H1 (cell line): ENCODE measurements around the gene OXA1L. TPM values are rescaled to one million over a fixed set of nuclear protein-coding genes. Genes with fewer than 3 reads are reported as not detected.

Experiments
- CTCF ChIA-PET: fragments of 300-600 bp; sonication (Branson Sonifier 250); formaldehyde crosslinking; loops from one replicate; lab custom pipeline; 2021; ENCODE audit not compliant: partially characterized antibody; lab: Charles Lee
- POLR2A ChIA-PET: fragments of 300-600 bp; sonication (Branson Sonifier 250); formaldehyde crosslinking; loops from one replicate; lab custom pipeline; 2021; ENCODE audit warnings: inconsistent platforms; ENCODE audit not compliant: partially characterized antibody; lab: Charles Lee
- DNase-seq, 2 experiments: peaks; one replicate each; pipeline versions ENCODE4 v3.0.0 to v3.0.0-alpha.2; 2010 to 2022; ENCODE audit warnings: low spot score in 2 of 2, low read depth in 1 of 2, mixed read lengths in 1 of 2
- FAIRE-seq: peaks from 2 replicates; lab custom pipeline; 2011; peaks lifted over from hg19 to GRCh38; lab: Jason Lieb, UNC
- H2AFZ ChIP-seq: 2 replicates; pipeline ENCODE4 v1.8.1; 2012; ENCODE audit warnings: low read length, inconsistent platforms
- H2AK5ac ChIP-seq: 2 replicates; pipeline ENCODE4 v1.6.1; 2013; ENCODE audit warnings: low read depth, low read length
- H2BK120ac ChIP-seq: replicated peaks from 2 replicates; pipeline ENCODE3; 2013; ENCODE audit warnings: low read depth, low read length, inconsistent platforms
- H2BK12ac ChIP-seq: 2 replicates; pipeline ENCODE4 v1.6.1; 2013; ENCODE audit warnings: low read depth, low read length
- H2BK15ac ChIP-seq: 2 replicates; pipeline ENCODE4 v1.6.1; 2013; ENCODE audit warnings: low read length
- H2BK20ac ChIP-seq: 2 replicates; pipeline ENCODE4 v1.6.1; 2013; ENCODE audit warnings: low read length
- H2BK5ac ChIP-seq: 2 replicates; pipeline ENCODE4 v1.6.1; 2013; ENCODE audit warnings: low read depth, low read length
- H3K14ac ChIP-seq: 2 replicates; pipeline ENCODE4 v1.6.1; 2013; ENCODE audit warnings: inconsistent platforms; ENCODE audit not compliant: insufficient read length
- H3K18ac ChIP-seq: 2 replicates; pipeline ENCODE4 v1.6.1; 2013; ENCODE audit warnings: low read length; ENCODE audit errors: extremely low read depth
- H3K23ac ChIP-seq: 2 replicates; pipeline ENCODE4 v1.6.1; 2013; ENCODE audit warnings: inconsistent platforms; ENCODE audit not compliant: insufficient read length
- H3K23me2 ChIP-seq: 2 replicates; pipeline ENCODE4 v1.6.1; 2013; ENCODE audit warnings: low read depth, low read length
- H3K27ac ChIP-seq: 2 replicates; pipeline ENCODE4 v1.6.1; 2011; ENCODE audit warnings: low read depth, low read length, inconsistent platforms
- H3K27me3 ChIP-seq, 4 experiments: replicated peaks in 1 of 4; 1 replicate in 1 of 4; 2 replicates in 3 of 4; pipeline versions ENCODE4 v1.6.1 to v1.8.1; 2011 to 2013; ENCODE audit warnings: low read length in 3 of 4, mild to moderate bottlenecking in 3 of 4, inconsistent platforms in 2 of 4, mixed read lengths in 2 of 4, moderate library complexity in 1 of 4; ENCODE audit not compliant: control insufficient read depth in 3 of 4, insufficient read depth in 3 of 4; ENCODE audit errors: extremely low read depth in 1 of 4
- H3K36me3 ChIP-seq, 4 experiments: 2 replicates each; pipeline versions ENCODE4 v1.6.1 to v1.8.1; 2011 to 2013; ENCODE audit warnings: mild to moderate bottlenecking in 4 of 4, low read length in 3 of 4, moderate library complexity in 2 of 4, control low read depth in 1 of 4, inconsistent platforms in 1 of 4; ENCODE audit not compliant: insufficient read depth in 4 of 4, control insufficient read depth in 2 of 4
- H3K4ac ChIP-seq: replicated peaks from 2 replicates; pipeline ENCODE3; 2013; ENCODE audit warnings: low read length, low read depth, mixed read lengths, inconsistent platforms; ENCODE audit not compliant: insufficient read length
- H3K4me1 ChIP-seq, 4 experiments: replicated peaks in 1 of 4; 1 replicate in 1 of 4; 2 replicates in 3 of 4; pipeline versions ENCODE4 v1.6.1 to v1.8.1; 2011 to 2013; ENCODE audit warnings: low read length in 3 of 4, inconsistent platforms in 2 of 4, mixed read lengths in 1 of 4; ENCODE audit not compliant: insufficient read depth in 4 of 4, control insufficient read depth in 3 of 4
- H3K4me2 ChIP-seq, 2 experiments: 2 replicates each; pipeline versions ENCODE4 v1.6.1 to v1.8.1; 2011 to 2013; ENCODE audit warnings: low read depth in 2 of 2, low read length in 2 of 2, control low read depth in 1 of 2, inconsistent platforms in 1 of 2, mild to moderate bottlenecking in 1 of 2; ENCODE audit not compliant: insufficient read depth in 1 of 2
- H3K4me3 ChIP-seq, 4 experiments: fragments of 200-600, 300-600 bp in 1 of 4; sonication (generic), shearing (Covaris generic), sonication (Bioruptor Twin) in 1 of 4; 2 replicates each; pipeline versions ENCODE4 v1.5.1 to v1.8.1; 2011 to 2016; ENCODE audit warnings: low read length in 4 of 4, low read depth in 3 of 4, control low read depth in 2 of 4, inconsistent platforms in 2 of 4, mild to moderate bottlenecking in 2 of 4, mixed read lengths in 1 of 4, moderate library complexity in 1 of 4; ENCODE audit not compliant: insufficient read depth in 2 of 4; ENCODE audit errors: extremely low read depth in 1 of 4
- H3K56ac ChIP-seq: replicated peaks from 2 replicates; pipeline ENCODE3; 2013; ENCODE audit warnings: low read depth, mild to moderate bottlenecking, mixed read lengths, low read length, inconsistent platforms; ENCODE audit not compliant: insufficient read length
- H3K79me1 ChIP-seq: 2 replicates; pipeline ENCODE4 v1.6.1; 2013; ENCODE audit warnings: low read depth, low read length, control low read depth
- H3K79me2 ChIP-seq, 2 experiments: 2 replicates each; pipeline versions ENCODE4 v1.6.1 to v1.8.1; 2012 to 2013; ENCODE audit warnings: low read length in 2 of 2, mild to moderate bottlenecking in 2 of 2, inconsistent platforms in 1 of 2; ENCODE audit not compliant: insufficient read depth in 2 of 2, control insufficient read depth in 1 of 2
- H3K9ac ChIP-seq, 4 experiments: replicated peaks in 1 of 4; 1 replicate in 1 of 4; 2 replicates in 3 of 4; pipeline versions ENCODE4 v1.6.1 to v1.8.1; 2011 to 2013; ENCODE audit warnings: low read depth in 3 of 4, low read length in 3 of 4, control low read depth in 2 of 4, mild to moderate bottlenecking in 2 of 4, moderate library complexity in 2 of 4, inconsistent platforms in 1 of 4; ENCODE audit errors: extremely low read depth in 1 of 4
- H3K9me3 ChIP-seq, 2 experiments: 2 replicates each; pipeline versions ENCODE4 v1.6.1 to v1.8.1; 2012 to 2013; ENCODE audit warnings: mild to moderate bottlenecking in 2 of 2, moderate library complexity in 2 of 2, control low read depth in 1 of 2, inconsistent platforms in 1 of 2, low read depth in 1 of 2, low read length in 1 of 2, mixed read lengths in 1 of 2; ENCODE audit not compliant: insufficient read depth in 2 of 2
- H4K20me1 ChIP-seq, 2 experiments: replicated peaks in 1 of 2; 2 replicates each; pipeline versions ENCODE3 to v1.8.1; 2011 to 2013; ENCODE audit warnings: inconsistent platforms in 2 of 2, low read length in 2 of 2, mild to moderate bottlenecking in 1 of 2; ENCODE audit not compliant: insufficient read depth in 2 of 2, control insufficient read depth in 1 of 2
- H4K5ac ChIP-seq: 2 replicates; pipeline ENCODE4 v1.6.1; 2013; ENCODE audit warnings: low read length, low read depth, mixed read lengths, inconsistent platforms; ENCODE audit not compliant: insufficient read length
- H4K8ac ChIP-seq: 2 replicates; pipeline ENCODE4 v1.8.0; 2013; ENCODE audit warnings: mild to moderate bottlenecking, moderate library complexity, low read length, inconsistent platforms; ENCODE audit not compliant: insufficient read depth; ENCODE audit errors: extremely low read depth
- H4K91ac ChIP-seq: replicated peaks from 2 replicates; pipeline ENCODE3; 2013; ENCODE audit warnings: low read length, mixed read lengths, inconsistent platforms; ENCODE audit not compliant: insufficient read length
- BRCA1 ChIP-seq: IDR thresholded peaks from 2 replicates; pipeline ENCODE4 v1.6.1; 2012; ENCODE audit warnings: low read depth, low read length, improper control_type of control experiment
- CBX5 ChIP-seq: fragments of 300-800, 300-1000 bp; sonication (generic); IDR thresholded peaks from 2 replicates; pipeline ENCODE4 v1.7.1; 2016; ENCODE audit warnings: antibody characterized with exemption, low read length, low read depth
- CHD1 ChIP-seq: IDR thresholded peaks from 2 replicates; pipeline ENCODE4 v1.6.1; 2012; ENCODE audit warnings: low read depth, low read length, improper control_type of control experiment
- KDM1A ChIP-seq: fragments of 200-600, 300-600 bp; sonication (generic); IDR thresholded peaks from 2 replicates; pipeline ENCODE4 v1.7.1; 2016; ENCODE audit warnings: mild to moderate bottlenecking, low read length, borderline replicate concordance
- KDM4A ChIP-seq: IDR thresholded peaks from one replicate; pipeline ENCODE4 v1.7.1; 2012; ENCODE audit warnings: low read depth, mild to moderate bottlenecking, moderate library complexity, low read length, inconsistent platforms; ENCODE audit not compliant: severe bottlenecking
- PHF8 ChIP-seq: fragments of 200-600 bp; sonication (generic); conservative IDR thresholded peaks from 2 replicates; pipeline ENCODE4 v1.7.1; 2012; ENCODE audit warnings: low read depth, mild to moderate bottlenecking, inconsistent platforms, low read length, moderate library complexity
- RAD21 ChIP-seq, 2 experiments: IDR thresholded peaks in 1 of 2; conservative IDR thresholded peaks in 1 of 2; 2 replicates each; pipeline ENCODE4 v1.6.1; 2011; ENCODE audit warnings: low read depth in 2 of 2, low read length in 2 of 2, improper control_type of control experiment in 1 of 2, inconsistent platforms in 1 of 2, mild to moderate bottlenecking in 1 of 2, moderate library complexity in 1 of 2
- RXRA ChIP-seq: IDR thresholded peaks from 2 replicates; pipeline ENCODE4 v1.6.1; 2011; ENCODE audit warnings: low read depth, mild to moderate bottlenecking, low read length, moderate library complexity; ENCODE audit not compliant: insufficient read depth
- SIN3A ChIP-seq, 2 experiments: IDR thresholded peaks in 1 of 2; conservative IDR thresholded peaks in 1 of 2; 2 replicates each; pipeline ENCODE4 v1.6.1; 2011 to 2012; ENCODE audit warnings: low read length in 2 of 2, improper control_type of control experiment in 1 of 2, low read depth in 1 of 2, mild to moderate bottlenecking in 1 of 2
- SIRT6 ChIP-seq: IDR thresholded peaks from one replicate; pipeline ENCODE4 v1.7.1; 2012; ENCODE audit warnings: low read length, inconsistent platforms
- SUZ12 ChIP-seq: fragments of 200-600 bp; sonication (generic); IDR thresholded peaks from 2 replicates; pipeline ENCODE4 v1.6.1; 2012; ENCODE audit warnings: mild to moderate bottlenecking, inconsistent platforms, low read length, moderate library complexity, mixed read lengths
- YY1 ChIP-seq: IDR thresholded peaks from 2 replicates; pipeline ENCODE4 v1.6.1; 2011; ENCODE audit warnings: low read depth, mild to moderate bottlenecking, low read length
- ZNF274 ChIP-seq: IDR thresholded peaks from 2 replicates; pipeline ENCODE4 v1.7.0; 2012; ENCODE audit warnings: low read length, borderline replicate concordance; ENCODE audit errors: extremely low read depth
- WGBS, 2 experiments: shearing (Covaris generic) in 1 of 2; methylation state at CpG; one replicate each; pipeline versions ENCODE4 v1.1.6 to v1.1.7; 2013 to 2015; ENCODE audit warnings: low lambda C conversion rate in 2 of 2, mixed read lengths in 2 of 2, inconsistent platforms in 1 of 2, low coverage in 1 of 2, missing lambda C conversion rate in 1 of 2; ENCODE audit not compliant: insufficient replicate concordance in 2 of 2, insufficient coverage in 1 of 2, insufficient read length in 1 of 2; ENCODE audit errors: extremely low coverage in 1 of 2, missing lambda C conversion rate in 1 of 2; 5-methylcytosine and 5-hydroxymethylcytosine counted together
- polyA plus RNA-seq, 7 experiments: library from polyadenylated mRNA; depleted of rRNA in 3 of 7; stranded (reverse) in 5 of 7; unstranded in 2 of 7; fragments of >200 nt in 5 of 7; fragments of 200-250 nt in 2 of 7; gene quantifications; 1 replicate in 5 of 7; 2 replicates in 1 of 7; 4 replicates in 1 of 7; pipeline versions ENCODE4 v1.2.1 to v1.2.3, GENCODE V29; 2011 to 2013; ENCODE audit warnings: missing spikeins in 2 of 7, mixed read lengths in 2 of 7
- total RNA-seq: library from RNA; stranded (reverse); fragmentation: NEBNext Ultra II Directional; extraction: Animal tissue kit (Norgen Biotek cat#: 25700); gene quantifications from 2 replicates; pipeline ENCODE4 v1.2.1, GENCODE V29; 2021
- TF ChIP-seq, protein P1 (sequence below): IDR thresholded peaks from 2 replicates; pipeline ENCODE4 v1.6.1; 2012; ENCODE audit warnings: inconsistent platforms

The OXA1L gene
- total and polyA plus RNA-seq, 2 of the 8 experiments (the other 6 are each of a cell fraction or from before 2014, with no cell fraction given): 125 to 199 TPM

DNA sequence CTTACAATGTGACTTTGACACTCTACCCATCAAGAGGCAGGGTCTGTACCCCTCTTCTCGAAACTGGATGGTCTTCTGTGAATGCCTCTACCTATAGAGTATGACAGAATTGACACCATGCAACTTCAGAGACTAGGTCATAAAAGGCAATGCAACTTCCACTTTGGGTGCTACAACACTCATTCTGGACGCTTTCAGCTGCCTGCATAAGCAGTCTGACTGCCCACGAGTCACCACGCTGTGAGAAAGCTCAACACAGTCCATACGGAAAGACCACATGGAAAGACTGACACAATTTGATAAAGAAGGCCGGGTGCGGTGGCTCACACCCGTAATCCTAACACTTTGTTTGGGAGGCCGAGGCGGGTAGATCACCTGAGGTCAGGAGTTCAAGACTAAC is 33.9 kb downstream of the OXA1L start:
- POLR2A ChIA-PET: interaction anchor here (1.3 to 1.7 kb wide), 2 partner anchors 22 to 34 kb away, joined by 4 to 5 read pairs; partner anchors contain the start of gene OXA1L
- Histone ChIP-seq H3K27ac (no peak overlapping the region), H3K4me1 (peaks cover 2 to 11% (median 6%) of the 10 kb centered on the region in 4 experiments), H4K8ac (no peak overlapping the region), H4K5ac (no peak overlapping the region), H4K91ac (no peak overlapping the region), H3K9me3 (peaks cover 0 to 4% of the 10 kb centered on the region in 2 experiments; a peak in 1 of 4 replicates), H2AK5ac (no peak overlapping the region), H2AFZ (no peak overlapping the region), H3K4me2 (no peak overlapping the region), H2BK20ac (no peak overlapping the region), H3K4ac (no peak overlapping the region), H3K36me3 (no peaks in the 10 kb centered on the region), H3K79me2 (no peaks in the 10 kb centered on the region), H3K14ac (no peak overlapping the region), H2BK5ac (no peak overlapping the region), H2BK12ac (no peak overlapping the region), H3K27me3 (no peaks in the 10 kb centered on the region), H2BK120ac (no peak overlapping the region), H3K4me3 (no peak overlapping the region), H3K23ac (no peak overlapping the region), H4K20me1 (no peaks in the 10 kb centered on the region), H3K79me1 (no peaks in the 10 kb centered on the region), H3K23me2 (no peaks in the 10 kb centered on the region), H3K18ac (no peak overlapping the region), H3K9ac (no peak overlapping the region), H2BK15ac (no peak overlapping the region), H3K56ac (no peak overlapping the region)
- no peak for FAIRE-seq
- no peak for DNase-seq
- CTCF ChIA-PET: interaction anchor here (0.8 to 53.1 kb wide), 6 partner anchors 15 to 230 kb away, joined by 3 to 1562 read pairs (median 4); partner anchors contain the start of genes LRP10, MMP14, PRMT5 and REM2
- 91% methylated on average over 10 of the region's 10 CpGs; no CpG with 5 or more reads in 1 of the 2 experiments for WGBS, 2 experiments
- TF ChIP-seq, protein P1, sequence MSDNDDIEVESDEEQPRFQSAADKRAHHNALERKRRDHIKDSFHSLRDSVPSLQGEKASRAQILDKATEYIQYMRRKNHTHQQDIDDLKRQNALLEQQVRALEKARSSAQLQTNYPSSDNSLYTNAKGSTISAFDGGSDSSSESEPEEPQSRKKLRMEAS: no peak
- TF ChIP-seq CHD1: no peak
- TF ChIP-seq YY1: no peak
- no peak for TF ChIP-seq SIRT6
- no peak for TF ChIP-seq CBX5
- TF ChIP-seq SIN3A (conservative IDR thresholded peaks at IDR 0.05 in 1 of 2, IDR thresholded peaks at IDR 0.05 in 1 of 2; ENCODE audit: low read depth in 1 of 2, low read length in 2 of 2): no peak
- TF ChIP-seq RAD21 (IDR thresholded peaks at IDR 0.05 in 1 of 2, conservative IDR thresholded peaks at IDR 0.05 in 1 of 2; ENCODE audit: low read depth in 2 of 2, low read length in 2 of 2): no peak
- TF ChIP-seq KDM4A: no peak
- no peak for TF ChIP-seq SUZ12
- no peak for TF ChIP-seq BRCA1
- TF ChIP-seq ZNF274: no peak
- no peak for TF ChIP-seq PHF8
- no peak for TF ChIP-seq RXRA
- no peak for TF ChIP-seq KDM1A
